Sciatic nerve (tissue), 2 donors: ENCODE data around the gene FBXO21. TPM values are rescaled to one million over a fixed set of nuclear protein-coding genes. Genes with fewer than 3 reads are reported as not detected.

Source experiments
- ATAC-seq: fragments of 200-7000 bp; cut with Tn5 transposase; one replicate; pipeline ENCODE4 v1.9.1; 2020; ENCODE audit warnings: mild to moderate bottlenecking, moderate library complexity
- DNase-seq: peaks from one replicate; pipeline ENCODE4 v3.0.0-alpha.2; 2020; ENCODE audit warnings: low spot score
- intact Hi-C: fragments of 100-400 bp; cut with DNase I; formaldehyde crosslinking; loops from one replicate; pipeline ENCODE4 v1.14.2; 2022
- total RNA-seq: library from RNA; stranded (reverse); fragmentation: NEBNext Ultra II Directional; extraction: Animal tissue kit (Norgen Biotek cat#: 25700); gene quantifications from one replicate; pipeline ENCODE4 v1.2.1, GENCODE V29; 2021
- donor health status: DM: no; HTN: no; CAD: no.
- donor health status: DM: no; HTN: no; CAD: no.

Gene FBXO21
- total RNA-seq, 1 donor from 2014 or later, result 42.9 TPM

DNA sequence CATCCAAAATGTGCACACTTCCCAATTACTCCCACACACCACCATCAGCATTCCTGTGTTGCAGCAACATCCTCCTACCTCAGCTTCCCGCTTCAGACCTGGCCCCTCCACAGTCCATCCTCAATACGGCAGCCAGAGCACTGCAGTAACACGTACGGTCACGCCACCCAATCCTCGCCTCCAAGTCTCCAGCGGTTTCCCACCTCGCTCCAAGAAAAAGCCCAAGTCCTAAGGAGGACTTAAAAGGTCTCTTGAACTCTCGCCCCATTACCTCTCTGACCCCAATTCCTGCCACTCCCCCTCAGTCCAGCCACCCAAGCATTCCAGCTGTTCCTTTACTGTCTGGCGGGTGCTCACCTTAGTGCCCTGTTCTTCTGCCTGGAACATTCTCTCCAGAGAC is 12.0 kb downstream of the FBXO21 start:
- ATAC-seq (no peak), DNase-seq (no peak)

DNA sequence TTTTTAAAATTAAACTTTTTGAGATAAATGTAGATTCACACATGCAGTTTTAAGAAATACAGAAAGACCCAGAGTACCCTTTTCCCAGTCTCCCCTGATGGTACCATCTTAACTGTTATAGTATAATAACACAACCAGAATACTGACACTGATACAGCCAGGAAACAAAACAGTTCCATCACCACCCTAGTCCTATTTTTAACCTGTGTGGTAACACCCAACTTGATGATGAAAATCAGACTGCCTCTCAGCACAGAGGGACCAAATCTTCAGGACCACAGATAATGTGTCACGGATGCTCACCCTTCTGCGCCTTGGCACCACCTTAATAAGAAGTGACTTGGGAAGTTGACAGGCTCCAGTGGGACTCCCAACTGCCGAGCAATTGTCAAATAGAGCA is 18.1 kb downstream of the FBXO21 start:
- ATAC-seq, result no peak
- intact Hi-C loops, result no loop called here

More for the DNA sequence above, 12.0 kb downstream of the FBXO21 start:
- intact Hi-C loops, result no loop called here

GRCh38 chr12:117171499-117172162 is 18.6 kb downstream of the FBXO21 start:
- DNase-seq, result no peak
- intact Hi-C loops, result no loop called here
- no peak for ATAC-seq

More for the DNA sequence above, 18.1 kb downstream of the FBXO21 start:
- DNase-seq, result no peak

- intact Hi-C loops, result no loop called here
- ATAC-seq (no peak), DNase-seq (no peak)
Observed at GRCh38 chr12:117169548-117169947, 20.7 kb downstream of the FBXO21 start.

DNA sequence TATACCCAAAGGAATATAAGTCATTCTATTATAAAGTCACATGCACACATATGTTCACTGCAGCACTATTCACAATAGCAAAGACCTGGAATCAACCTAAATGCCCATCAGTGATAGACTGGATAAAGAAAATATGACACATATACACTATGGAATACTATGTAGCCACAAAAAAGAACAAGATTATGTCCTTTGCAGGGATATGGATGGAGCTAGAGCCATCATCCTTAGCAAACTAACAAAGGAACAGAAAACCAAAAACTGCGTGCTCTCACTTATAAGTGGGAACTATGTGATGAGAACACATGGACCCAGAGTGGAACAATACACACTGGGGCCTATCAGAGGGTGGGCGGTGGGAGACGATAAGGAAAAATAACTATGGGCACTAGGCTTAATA is 21.3 kb downstream of the FBXO21 start:
- ATAC-seq (no peak), DNase-seq (no peak)
- intact Hi-C loops, result no loop called here

DNA sequence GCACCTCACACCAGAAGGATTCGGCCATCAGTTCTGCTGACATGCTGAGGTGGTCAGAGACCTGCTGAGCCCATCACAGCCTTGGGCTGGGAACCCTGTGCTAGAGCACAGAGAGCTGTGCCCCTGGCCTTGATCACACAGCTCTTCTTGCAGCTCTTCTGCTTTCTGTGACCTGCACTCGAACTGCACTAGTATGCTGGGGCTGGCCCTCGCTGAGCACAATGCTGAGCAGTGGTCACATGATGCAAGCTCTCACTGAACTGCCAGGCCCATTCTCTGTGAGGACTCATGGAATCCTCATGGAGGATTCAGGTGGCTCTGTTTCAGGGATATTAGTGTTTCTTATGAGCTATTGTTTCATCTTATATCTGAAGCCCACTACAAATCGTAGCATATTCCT is 22.5 kb downstream of the FBXO21 start:
- ATAC-seq (no peak), DNase-seq (no peak)
- intact Hi-C loops, result no loop called here

GRCh38 chr12:117166107-117166506 is 24.2 kb downstream of the FBXO21 start:
- intact Hi-C loops, result no loop called here
- ATAC-seq, result no peak
- no peak for DNase-seq

DNA sequence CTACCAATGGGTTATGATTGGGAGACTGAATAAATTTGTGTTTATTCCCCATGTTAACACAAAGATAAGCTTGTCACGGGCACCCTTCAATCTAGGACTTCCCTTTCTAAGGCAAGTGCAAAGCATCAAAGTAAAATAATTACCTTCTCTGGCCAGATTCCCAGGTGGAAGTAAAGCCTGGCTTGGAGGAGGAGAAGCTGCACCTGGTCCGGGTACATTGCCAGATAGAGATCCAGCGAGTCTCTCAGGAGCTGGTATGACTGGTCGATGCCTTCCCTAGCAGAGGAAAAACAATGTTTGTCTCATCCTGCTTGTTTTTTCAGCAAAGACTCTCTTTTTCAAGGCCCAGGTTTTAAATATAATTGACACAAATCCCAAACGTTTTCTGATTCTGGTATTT is 24.9 kb downstream of the FBXO21 start:
- intact Hi-C loops, result no loop called here
- no peak for DNase-seq
- ATAC-seq, result no peak

DNA sequence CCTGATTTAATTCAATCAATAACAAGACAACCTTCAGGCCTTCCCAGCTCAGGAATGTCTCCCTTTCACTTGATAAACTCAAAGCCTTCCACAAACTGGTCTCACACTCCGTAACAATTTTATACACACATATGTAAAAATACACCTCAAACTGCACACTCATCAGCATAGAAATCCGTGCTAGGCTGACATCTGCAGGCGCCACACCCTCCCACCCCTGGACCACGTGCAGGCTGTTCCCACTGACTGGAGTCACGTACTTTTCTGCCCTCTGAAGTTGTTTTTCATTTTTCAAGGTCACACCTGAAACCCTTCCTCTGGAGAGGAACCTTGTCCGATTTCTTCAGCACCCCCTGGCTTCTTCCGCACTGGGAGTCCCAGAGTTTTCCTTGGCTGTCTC is 27.6 kb downstream of the FBXO21 start:
- no peak for ATAC-seq
- DNase-seq, result no peak
- intact Hi-C loops, result no loop called here

GRCh38 chr12:117162167-117162539 is 28.1 kb downstream of the FBXO21 start:
- no peak for DNase-seq
- intact Hi-C loops, result no loop called here
- no peak for ATAC-seq

- ATAC-seq, result no peak
- intact Hi-C loops, result no loop called here
- DNase-seq, result no peak
Observed at GRCh38 chr12:117161460-117162166, 28.7 kb downstream of the FBXO21 start.

DNA sequence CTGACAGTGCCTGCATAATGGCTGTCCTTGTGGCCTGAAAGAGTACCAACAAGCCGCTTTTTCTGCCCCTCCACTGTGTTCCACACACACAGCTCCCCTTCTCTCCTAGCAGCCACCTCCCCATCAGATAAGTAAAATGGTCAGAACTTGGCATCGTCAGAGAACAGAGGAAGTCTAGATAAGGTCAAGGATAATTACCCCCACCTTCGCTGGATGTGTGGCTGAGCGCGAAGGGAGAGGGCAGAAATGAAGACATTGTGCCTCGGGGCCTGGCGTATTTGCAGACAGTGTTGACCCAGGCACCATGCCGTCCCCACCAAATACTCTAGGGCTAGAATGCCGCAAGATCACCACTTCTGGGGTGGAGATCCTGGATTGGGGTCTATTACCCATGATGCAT is 30.6 kb downstream of the FBXO21 start:
- no peak for ATAC-seq
- intact Hi-C loops, result no loop called here
- no peak for DNase-seq

- ATAC-seq (no peak), DNase-seq (no peak)
- intact Hi-C loops, result no loop called here
Observed at GRCh38 chr12:117158911-117159553, 31.2 kb downstream of the FBXO21 start.

GRCh38 chr12:117158096-117158495 is 32.2 kb downstream of the FBXO21 start:
- DNase-seq (no peak), ATAC-seq (no peak)
- intact Hi-C loops, result no loop called here

DNA sequence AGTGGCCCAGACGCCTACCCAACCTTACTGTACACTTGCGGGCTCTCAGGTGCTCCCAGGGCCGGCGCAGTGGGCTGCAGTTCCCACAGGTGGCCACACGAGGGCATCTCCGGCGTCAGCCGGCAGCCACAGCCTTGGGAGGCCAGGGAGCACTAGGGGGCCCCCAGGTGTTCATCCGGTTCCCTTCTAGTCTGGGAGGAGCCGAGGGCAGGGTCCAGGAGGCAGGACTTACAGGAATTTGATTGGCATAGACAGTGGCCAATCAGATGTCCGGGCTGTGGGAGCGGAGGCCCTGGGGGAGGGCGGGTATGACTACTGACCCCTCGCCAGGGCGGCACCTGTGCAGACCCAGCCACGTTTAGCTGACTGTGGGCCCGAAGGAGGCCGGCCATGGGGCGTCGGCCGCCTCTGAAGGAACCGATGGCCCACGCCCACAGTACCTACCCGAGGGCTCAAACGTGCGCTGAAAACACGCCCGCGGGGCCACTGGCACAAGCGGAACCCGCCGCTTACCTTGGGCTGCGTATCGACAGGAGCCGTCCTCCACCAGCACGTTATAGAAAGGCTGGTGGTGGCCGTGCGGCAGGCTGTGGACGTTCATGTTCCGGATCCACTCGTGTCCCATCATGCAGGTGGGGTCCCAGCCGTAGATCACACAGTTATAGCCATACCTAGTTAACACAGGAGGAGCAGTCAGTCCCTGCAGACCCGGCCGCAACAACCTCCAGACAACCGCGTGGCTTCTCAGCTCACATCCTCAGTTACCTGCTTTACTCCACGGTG is 34.8 kb downstream of the FBXO21 start:
- intact Hi-C loops, result no loop called here
- peak; percentile 23 for ATAC-seq
- no peak for DNase-seq

GRCh38 chr12:117152793-117153775 is 37.2 kb downstream of the FBXO21 start:
- ATAC-seq (no peak), DNase-seq (no peak)
- intact Hi-C loops, result no loop called here

- ATAC-seq (no peak), DNase-seq (peak; percentile 1)
- intact Hi-C loops, result no loop called here
Observed at GRCh38 chr12:117151403-117152031, 38.8 kb downstream of the FBXO21 start.

DNA sequence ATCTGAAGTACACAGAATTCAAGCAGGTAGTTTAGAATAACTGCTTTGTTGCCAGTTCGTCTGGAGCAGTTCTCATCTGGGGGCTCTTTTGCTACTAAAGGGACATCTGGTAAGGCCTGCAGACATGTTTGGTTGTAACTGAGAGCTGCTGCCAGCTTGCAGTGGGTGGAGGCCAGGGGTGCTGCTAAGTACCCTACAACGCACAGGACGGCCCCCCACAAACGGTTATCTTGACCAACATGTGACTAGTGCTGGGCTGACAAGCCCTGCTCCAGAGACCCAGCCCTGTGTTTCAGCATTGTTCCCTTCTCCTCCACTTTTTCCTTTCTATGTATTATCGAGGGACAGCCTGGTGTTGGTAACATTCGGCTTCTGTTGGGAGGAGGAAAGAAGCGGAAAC is 40.8 kb downstream of the FBXO21 start:
- DNase-seq (no peak), ATAC-seq (no peak)
- intact Hi-C loops, result loop anchor here (5.0 to 10.0 kb wide), 2 partner anchors 125 to 357 kb away; no protein-coding TSS in a partner anchor
